Measurements from ENCODE around the gene PERM1.

PERM1 gene

GRCh38 chr1:938088-938683, 43.7 kb downstream of the PERM1 start:
- Histone ChIP-seq H3K27me3 (ENCODE audit: insufficient read depth, low read length) (peaks cover 92% of the 10 kb centered on the region), H3K27ac (ENCODE audit: low read length) (no peak overlapping the region), H3K4me1 (ENCODE audit: insufficient read depth, low read length) (no peaks in the 10 kb centered on the region; the same call in 1 of the 2 replicates), H3K9me3 (ENCODE audit: insufficient read depth, low read depth, low read length) (no peaks in the 10 kb centered on the region), H3K9ac (ENCODE audit: low read depth, low read length) (no peak overlapping the region), H3K36me3 (ENCODE audit: insufficient read depth, low read depth, low read length) (no peaks in the 10 kb centered on the region), H3K4me3 (ENCODE audit: low read length) (no peak overlapping the region)

GRCh38 chr1:937521-937920, 44.4 kb downstream of the PERM1 start:
- Histone ChIP-seq H3K4me1 (ENCODE audit: insufficient read depth, low read length) (no peaks in the 10 kb centered on the region; the same call in 1 of the 2 replicates), H3K9me3 (ENCODE audit: insufficient read depth, low read depth, low read length) (no peaks in the 10 kb centered on the region), H3K4me3 (ENCODE audit: low read length) (no peak overlapping the region), H3K9ac (ENCODE audit: low read depth, low read length) (no peak overlapping the region), H3K36me3 (ENCODE audit: insufficient read depth, low read depth, low read length) (no peaks in the 10 kb centered on the region), H3K27me3 (ENCODE audit: insufficient read depth, low read length) (peaks cover 92% of the 10 kb centered on the region), H3K27ac (ENCODE audit: low read length) (no peak overlapping the region)

- Histone ChIP-seq H3K4me1 (ENCODE audit: insufficient read depth, low read length) (no peaks in the 10 kb centered on the region; the same call in 1 of the 2 replicates), H3K4me3 (ENCODE audit: low read length) (no peak overlapping the region), H3K36me3 (ENCODE audit: insufficient read depth, low read depth, low read length) (no peaks in the 10 kb centered on the region), H3K9ac (ENCODE audit: low read depth, low read length) (no peak overlapping the region), H3K27ac (ENCODE audit: low read length) (no peak overlapping the region), H3K9me3 (ENCODE audit: insufficient read depth, low read depth, low read length) (no peaks in the 10 kb centered on the region), H3K27me3 (ENCODE audit: insufficient read depth, low read length) (peaks cover 92% of the 10 kb centered on the region)
Observed at GRCh38 chr1:936348-937264, 45.3 kb downstream of the PERM1 start.

GRCh38 chr1:935751-936231, 46.1 kb downstream of the PERM1 start:
- Histone ChIP-seq H3K4me3 (ENCODE audit: low read length) (peak overlapping the region; percentile 18; the same call in 1 of the 2 replicates), H3K36me3 (ENCODE audit: insufficient read depth, low read depth, low read length) (no peaks in the 10 kb centered on the region), H3K27ac (ENCODE audit: low read length) (no peak overlapping the region), H3K27me3 (ENCODE audit: insufficient read depth, low read length) (peaks cover 92% of the 10 kb centered on the region), H3K4me1 (ENCODE audit: insufficient read depth, low read length) (no peaks in the 10 kb centered on the region; the same call in 1 of the 2 replicates), H3K9me3 (ENCODE audit: insufficient read depth, low read depth, low read length) (no peaks in the 10 kb centered on the region), H3K9ac (ENCODE audit: low read depth, low read length) (no peak overlapping the region)

GRCh38 chr1:934991-935750, 46.7 kb downstream of the PERM1 start:
- no peaks in the 10 kb centered on the region; the same call in 1 of the 2 replicates for H3K4me1 ChIP-seq (ENCODE audit: insufficient read depth, low read length)
- H3K9me3 ChIP-seq (ENCODE audit: insufficient read depth, low read depth, low read length), result no peaks in the 10 kb centered on the region
- peak overlapping the region; percentile 18 for H3K4me3 ChIP-seq (ENCODE audit: low read length)
- no peak overlapping the region for H3K9ac ChIP-seq (ENCODE audit: low read depth, low read length)
- H3K27ac ChIP-seq (ENCODE audit: low read length), result no peak overlapping the region
- no peaks in the 10 kb centered on the region for H3K36me3 ChIP-seq (ENCODE audit: insufficient read depth, low read depth, low read length)
- H3K27me3 ChIP-seq (ENCODE audit: insufficient read depth, low read length), result peaks cover 92% of the 10 kb centered on the region

- no peaks in the 10 kb centered on the region for H3K36me3 ChIP-seq (ENCODE audit: insufficient read depth, low read depth, low read length)
- H3K4me1 ChIP-seq (ENCODE audit: insufficient read depth, low read length), result no peaks in the 10 kb centered on the region; the same call in 1 of the 2 replicates
- no peak overlapping the region for H3K27ac ChIP-seq (ENCODE audit: low read length)
- H3K9ac ChIP-seq (ENCODE audit: low read depth, low read length), result no peak overlapping the region
- no peak overlapping the region for H3K4me3 ChIP-seq (ENCODE audit: low read length)
- no peaks in the 10 kb centered on the region for H3K9me3 ChIP-seq (ENCODE audit: insufficient read depth, low read depth, low read length)
- peaks cover 92% of the 10 kb centered on the region for H3K27me3 ChIP-seq (ENCODE audit: insufficient read depth, low read length)
Observed at GRCh38 chr1:933603-933940, 48.3 kb downstream of the PERM1 start.

DNA sequence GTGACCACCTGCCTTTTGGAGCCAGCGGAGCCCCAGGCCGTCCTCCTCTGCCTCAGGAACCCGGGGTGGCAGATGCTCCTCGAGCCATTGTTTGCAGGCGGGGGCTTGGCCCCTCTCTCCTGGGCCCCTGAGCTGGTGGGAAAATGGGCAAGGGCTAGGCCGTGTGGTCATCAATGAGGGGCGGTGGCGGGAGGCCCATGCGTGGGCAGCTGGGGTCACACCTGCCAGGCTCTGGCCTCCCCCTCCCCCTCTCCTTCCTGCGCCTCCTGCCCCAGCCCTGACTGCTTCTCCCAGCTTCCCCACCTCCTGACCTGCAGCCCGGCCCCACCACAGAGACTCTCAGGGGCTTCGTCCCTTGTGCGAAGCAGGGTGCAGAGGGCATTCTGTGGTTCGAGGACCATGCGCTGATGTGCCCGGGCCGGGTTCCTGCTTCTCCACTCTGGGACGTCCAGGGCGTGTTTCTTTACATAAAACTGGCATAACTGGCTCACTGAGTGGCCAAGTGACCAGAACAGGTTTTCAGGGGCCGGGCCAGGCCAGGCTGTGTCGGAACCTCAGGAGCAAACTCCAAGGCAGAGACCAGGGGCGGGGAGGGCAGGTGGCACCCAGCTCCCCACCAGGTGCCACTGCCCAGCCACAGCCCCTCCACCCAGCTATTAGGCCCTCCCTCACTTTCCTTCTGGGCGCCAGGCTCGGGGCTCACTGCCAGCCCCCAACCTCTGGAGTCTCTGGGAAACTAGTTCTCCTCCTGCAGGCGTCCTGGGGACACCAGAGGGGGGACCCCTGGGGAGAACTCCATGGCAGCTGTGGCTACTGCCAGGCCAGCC, 48.9 kb downstream of the PERM1 start:
- Histone ChIP-seq H3K9me3 (ENCODE audit: insufficient read depth, low read depth, low read length) (no peaks in the 10 kb centered on the region), H3K27me3 (ENCODE audit: insufficient read depth, low read length) (peaks cover 92% of the 10 kb centered on the region), H3K4me1 (ENCODE audit: insufficient read depth, low read length) (no peaks in the 10 kb centered on the region; the same call in 1 of the 2 replicates), H3K9ac (ENCODE audit: low read depth, low read length) (no peak overlapping the region), H3K4me3 (ENCODE audit: low read length) (no peak overlapping the region), H3K27ac (ENCODE audit: low read length) (no peak overlapping the region), H3K36me3 (ENCODE audit: insufficient read depth, low read depth, low read length) (no peaks in the 10 kb centered on the region)

DNA sequence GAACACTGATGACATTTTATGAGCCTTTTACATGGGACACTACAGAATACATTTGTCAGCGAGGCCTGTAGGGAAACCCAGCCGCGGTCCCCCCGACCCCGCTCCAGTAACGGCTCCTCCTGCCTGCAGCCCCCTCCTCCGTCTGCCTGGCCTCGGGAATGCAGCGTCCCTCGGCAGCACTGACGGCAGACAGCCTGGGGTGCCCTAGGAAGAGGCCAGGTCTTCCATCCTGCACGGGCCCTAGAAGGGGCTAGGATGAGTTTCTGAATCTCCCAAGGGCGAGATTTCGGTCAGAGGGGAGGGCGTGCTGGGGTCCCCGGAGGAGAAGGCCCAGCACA, 49.8 kb downstream of the PERM1 start:
- no peak overlapping the region for H3K27ac ChIP-seq (ENCODE audit: low read length)
- no peaks in the 10 kb centered on the region for H3K36me3 ChIP-seq (ENCODE audit: insufficient read depth, low read depth, low read length)
- H3K9ac ChIP-seq (ENCODE audit: low read depth, low read length), result no peak overlapping the region
- peaks cover 92% of the 10 kb centered on the region for H3K27me3 ChIP-seq (ENCODE audit: insufficient read depth, low read length)
- no peaks in the 10 kb centered on the region; the same call in 1 of the 2 replicates for H3K4me1 ChIP-seq (ENCODE audit: insufficient read depth, low read length)
- no peaks in the 10 kb centered on the region for H3K9me3 ChIP-seq (ENCODE audit: insufficient read depth, low read depth, low read length)
- no peak overlapping the region for H3K4me3 ChIP-seq (ENCODE audit: low read length)

- Histone ChIP-seq H3K4me3 (ENCODE audit: low read length) (no peak overlapping the region), H3K9ac (ENCODE audit: low read depth, low read length) (no peak overlapping the region)
Observed at GRCh38 chr1:931380-932172, 50.3 kb downstream of the PERM1 start.

DNA sequence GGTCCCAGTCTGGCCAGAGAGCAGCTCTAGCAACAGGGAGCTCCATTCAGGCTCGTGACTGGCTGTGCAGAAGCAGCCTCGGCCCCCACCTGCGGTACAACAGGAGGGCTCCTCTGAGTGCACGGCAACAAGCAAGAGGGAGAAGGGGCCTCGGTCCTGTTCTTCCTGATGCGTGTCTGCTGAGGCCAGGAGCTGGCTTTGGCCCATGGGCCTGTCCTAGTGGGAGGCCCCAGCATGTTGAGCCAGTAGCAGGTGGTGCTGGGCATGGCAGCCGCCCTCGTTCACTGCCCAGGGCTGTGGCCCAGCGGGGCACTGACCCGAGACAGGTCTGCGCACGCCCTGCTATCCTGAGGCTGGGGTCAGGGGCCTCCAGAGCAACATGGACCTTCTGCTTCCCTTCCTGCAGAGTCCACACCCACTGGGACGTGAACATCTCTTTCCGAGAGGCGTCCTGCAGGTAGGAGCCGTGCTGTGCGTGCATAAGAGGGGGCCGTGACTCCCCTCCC, 51.2 kb downstream of the PERM1 start:
- H3K4me1 ChIP-seq (ENCODE audit: insufficient read depth, low read length), result no peaks in the 10 kb centered on the region; the same call in 1 of the 2 replicates
- H3K27ac ChIP-seq (ENCODE audit: low read length), result no peak overlapping the region
- peaks cover 92% of the 10 kb centered on the region for H3K27me3 ChIP-seq (ENCODE audit: insufficient read depth, low read length)
- H3K36me3 ChIP-seq (ENCODE audit: insufficient read depth, low read depth, low read length), result no peaks in the 10 kb centered on the region
- H3K9ac ChIP-seq (ENCODE audit: low read depth, low read length), result no peak overlapping the region
- H3K4me3 ChIP-seq (ENCODE audit: low read length), result no peak overlapping the region
- no peaks in the 10 kb centered on the region for H3K9me3 ChIP-seq (ENCODE audit: insufficient read depth, low read depth, low read length)

More at GRCh38 chr1:931380-932172, 50.3 kb downstream of the PERM1 start:
- H3K27ac ChIP-seq (ENCODE audit: low read length), result no peak overlapping the region
- H3K4me1 ChIP-seq (ENCODE audit: insufficient read depth, low read length), result no peaks in the 10 kb centered on the region; the same call in 1 of the 2 replicates
- no peaks in the 10 kb centered on the region for H3K9me3 ChIP-seq (ENCODE audit: insufficient read depth, low read depth, low read length)
- no peaks in the 10 kb centered on the region for H3K36me3 ChIP-seq (ENCODE audit: insufficient read depth, low read depth, low read length)
- peaks cover 92% of the 10 kb centered on the region for H3K27me3 ChIP-seq (ENCODE audit: insufficient read depth, low read length)
